Effector CD4-positive, alpha-beta T cell (primary cell): ENCODE measurements around the gene BCL2L15.

Source experiments
- DNase-seq: peaks from one replicate; pipeline ENCODE4 v3.0.0-alpha.2; 2020

Gene BCL2L15

GRCh38 chr1:113905435-113905861, 18.1 kb upstream of the BCL2L15 start:
- peak; percentile 3 for DNase-seq

DNA sequence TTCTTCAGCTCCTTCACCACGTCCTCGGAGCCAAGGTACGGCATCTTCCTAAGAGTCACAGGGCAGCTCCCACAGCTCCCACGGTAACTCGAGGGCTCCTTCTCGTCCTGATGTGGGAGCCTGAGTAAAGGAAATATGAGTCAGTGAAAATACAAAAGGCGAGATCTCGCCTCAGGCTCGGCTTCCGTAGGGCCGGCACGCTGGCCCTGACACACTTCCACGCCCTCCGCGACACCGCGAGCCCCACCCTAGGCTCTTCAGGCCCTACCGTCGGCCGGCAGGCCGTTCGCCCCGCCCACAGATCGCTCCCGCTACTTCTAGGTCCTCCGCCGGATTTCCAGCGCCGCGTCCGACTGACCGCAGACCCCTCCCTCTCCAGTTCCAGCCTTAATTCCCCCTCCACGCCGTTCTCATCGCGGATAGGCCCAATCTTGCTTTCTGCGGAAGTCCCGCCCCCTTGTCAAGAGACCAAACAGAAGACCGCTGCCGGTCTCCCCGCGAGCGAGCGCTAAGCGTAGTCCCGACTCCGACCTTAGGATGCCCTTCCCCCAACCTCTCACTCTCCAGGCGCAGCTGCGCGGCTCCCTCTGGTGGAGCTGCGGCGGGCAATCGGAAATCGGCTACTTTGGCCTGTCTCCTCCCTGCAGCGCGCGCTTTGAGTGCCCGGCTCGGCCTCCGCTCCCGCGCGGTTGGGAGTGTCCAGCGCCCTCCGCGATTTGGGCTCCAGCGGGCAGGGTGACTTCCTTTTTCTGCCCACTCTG, 17.5 kb upstream of the BCL2L15 start, which contains the start of the genes AP4B1 and DCLRE1B:
AP4B1 (minus strand) TSS at position 126 of the 761 bp plus-strand sequence; CDS start at position 44, 82 bp downstream.
DCLRE1B (plus strand) TSS at position 653 of the 761 bp plus-strand sequence. CDS start 261 bp downstream, outside the sequence.
- DNase-seq: peak; percentile 95

GRCh38 chr1:113904293-113904673, 16.9 kb upstream of the BCL2L15 start:
- DNase-seq: peak; percentile 52

GRCh38 chr1:113903501-113904292, 16.3 kb upstream of the BCL2L15 start:
- DNase-seq: no peak

GRCh38 chr1:113901191-113901590, 13.8 kb upstream of the BCL2L15 start:
- no peak for DNase-seq

DNA sequence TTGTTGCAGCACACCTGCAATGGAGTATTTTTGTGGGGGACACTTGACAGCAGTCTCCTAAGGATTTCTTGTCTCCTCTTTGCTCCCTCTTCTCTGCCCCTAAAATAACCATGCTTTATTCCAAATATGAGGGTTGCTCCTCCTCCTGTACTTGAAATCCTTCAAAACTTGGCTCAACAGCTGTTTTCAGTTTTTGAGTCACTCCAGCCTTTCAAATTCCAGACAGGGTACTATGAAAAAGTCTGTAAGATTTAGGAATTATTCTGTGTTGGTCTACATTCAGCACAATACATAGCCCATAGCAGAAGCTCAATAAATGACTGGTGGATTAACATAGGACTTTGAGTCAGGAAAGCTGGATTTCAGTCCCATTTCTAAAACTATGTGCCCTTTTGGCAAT, 11.7 kb upstream of the BCL2L15 start:
- DNase-seq: no peak

GRCh38 chr1:113898241-113898814, 10.9 kb upstream of the BCL2L15 start:
- DNase-seq: no peak

DNA sequence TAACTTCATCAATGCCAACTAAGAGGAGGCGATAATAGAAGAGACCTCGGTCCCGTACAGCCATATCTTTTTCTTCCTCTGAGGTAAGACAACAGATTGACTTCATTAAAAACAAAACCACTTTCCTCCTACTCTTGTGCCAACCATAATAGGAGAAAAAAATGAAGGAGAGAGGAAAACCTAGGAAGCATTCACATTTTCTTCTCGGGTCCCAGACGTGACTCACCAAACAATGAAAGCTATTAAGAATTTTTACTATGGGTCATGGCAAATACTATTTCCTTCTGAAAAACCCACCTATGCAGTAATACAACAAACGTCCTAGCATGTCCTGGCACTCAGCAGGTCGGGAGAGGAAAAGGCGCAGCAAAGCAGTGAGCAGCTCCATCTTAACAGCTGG, 8.6 kb upstream of the BCL2L15 start:
- no peak for DNase-seq

GRCh38 chr1:113895098-113895497, 7.7 kb upstream of the BCL2L15 start:
- no peak for DNase-seq

- no peak for DNase-seq
These were observed 5.9 kb upstream of the BCL2L15 start for GRCh38 chr1:113893267-113893666.

GRCh38 chr1:113891631-113892220, 4.3 kb upstream of the BCL2L15 start:
- no peak for DNase-seq

DNA sequence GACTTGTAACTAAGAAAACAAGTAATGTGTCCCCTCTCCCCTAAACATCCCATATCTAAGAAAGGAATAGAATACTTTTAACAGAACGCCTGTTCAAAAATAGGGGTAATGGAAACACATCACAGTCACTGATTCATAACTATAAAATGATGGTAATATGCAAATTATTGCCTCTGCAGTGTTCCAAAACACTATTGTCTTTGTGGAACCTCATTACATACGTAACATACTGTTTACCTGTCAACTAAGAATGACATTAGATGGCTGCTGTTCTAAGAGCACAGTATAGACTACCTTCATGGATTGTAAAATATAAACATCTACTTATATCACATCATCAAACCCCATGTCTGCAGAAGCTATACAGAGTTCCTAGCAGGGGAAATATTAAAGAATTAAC, 3.4 kb upstream of the BCL2L15 start:
- DNase-seq: no peak

GRCh38 chr1:113886417-113887401, 672 bp downstream of the BCL2L15 start:
- no peak for DNase-seq

DNA sequence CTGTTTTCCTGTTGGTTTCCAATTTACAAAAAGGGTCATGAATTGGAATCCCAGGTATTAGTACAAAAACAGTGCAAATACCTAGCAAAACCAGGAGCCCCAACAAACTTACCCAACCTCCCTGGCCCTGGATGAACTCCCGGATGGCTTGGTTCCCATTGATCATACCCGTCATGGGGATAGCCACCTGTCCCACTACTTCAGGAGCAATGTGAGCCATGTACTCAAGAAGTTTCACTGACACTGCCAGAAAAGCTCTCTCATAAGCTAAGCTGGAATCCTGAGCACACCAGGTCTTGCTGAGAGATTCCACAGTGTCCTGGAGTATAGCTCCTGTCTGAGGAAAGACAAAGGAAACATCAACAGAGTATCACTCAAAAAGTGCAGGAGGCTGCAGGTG, 5.7 kb downstream of the BCL2L15 start:
- DNase-seq: no peak

DNA sequence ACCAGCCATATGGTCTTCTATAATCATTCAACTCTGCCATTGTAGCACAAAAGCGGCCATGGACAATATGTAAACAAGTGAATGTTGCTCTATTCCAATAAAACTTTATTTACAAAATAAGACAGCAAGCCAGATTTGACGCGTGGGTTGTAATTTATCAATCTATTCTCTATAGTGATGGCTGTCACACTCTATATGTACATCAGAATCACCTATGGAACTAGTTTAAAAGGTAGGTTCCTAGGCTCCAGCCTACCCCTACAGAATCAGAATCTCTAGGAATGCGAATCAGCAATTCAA, 7.7 kb downstream of the BCL2L15 start:
- DNase-seq: no peak

- no peak for DNase-seq
These were observed 11.2 kb downstream of the BCL2L15 start for GRCh38 chr1:113876176-113876575.

DNA sequence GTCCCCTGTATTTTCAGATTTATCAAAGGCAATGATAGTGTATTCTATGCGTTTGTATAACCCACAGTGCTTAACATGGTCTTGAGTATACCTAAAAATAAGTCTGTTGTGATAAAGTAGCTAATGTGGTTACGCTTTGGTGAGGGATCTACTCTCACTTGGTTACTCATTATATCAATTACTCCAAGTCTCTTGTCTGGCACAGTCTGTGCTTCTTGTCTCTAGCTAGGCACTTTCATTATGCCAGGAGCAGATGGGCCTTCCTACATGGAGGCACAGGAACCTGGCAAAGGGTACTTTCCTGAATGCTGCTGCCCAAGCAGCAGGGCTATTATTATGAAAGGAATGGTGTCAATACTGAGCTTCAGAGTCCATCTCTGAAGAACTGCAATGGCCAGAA, 11.7 kb downstream of the BCL2L15 start:
- DNase-seq: no peak

- no peak for DNase-seq
These were observed 13.1 kb downstream of the BCL2L15 start for GRCh38 chr1:113874012-113874879.

GRCh38 chr1:113872219-113872935, 15.0 kb downstream of the BCL2L15 start:
- no peak for DNase-seq

DNA sequence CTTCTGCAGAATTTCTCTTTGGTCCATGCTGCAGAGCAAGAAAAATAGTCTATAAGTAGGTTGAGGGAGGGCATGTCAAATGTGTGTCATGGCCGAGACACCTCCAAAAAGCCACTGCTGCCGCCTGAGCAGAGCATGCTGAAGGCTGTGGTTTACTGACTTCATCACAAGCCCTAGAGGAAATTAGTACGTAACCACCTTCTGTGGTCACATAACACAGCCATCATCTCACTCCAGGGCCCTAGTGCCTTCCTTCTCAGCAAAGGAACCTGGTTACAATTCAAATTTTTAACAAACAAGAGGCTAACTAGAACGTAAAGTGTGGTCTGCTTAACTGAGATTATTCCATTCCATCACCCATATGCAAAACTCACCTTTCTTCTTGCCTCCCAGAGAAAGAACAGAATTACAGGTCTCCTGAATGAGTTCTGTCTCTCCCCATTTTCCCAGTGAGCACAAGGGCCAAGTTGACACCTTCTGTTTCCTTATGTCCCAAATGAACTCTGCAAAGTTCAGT, 15.7 kb downstream of the BCL2L15 start, which contains the start of gene PTPN22:
PTPN22 (minus strand) TSS at position 116 of the 517 bp plus-strand sequence.
- DNase-seq: peak; percentile 76
